OCI-LY7 (cell line): ENCODE data around the gene VARS2. TPM values are rescaled to one million over a fixed set of nuclear protein-coding genes. Genes with fewer than 3 reads are reported as not detected.

ENCODE experiments used
- BruUV-seq: library from RNA; stranded (reverse); fragments of 400-500 nt; replicated peaks from 2 replicates; lab custom pipeline; 2021; lab: Mats Ljungman, UMichigan
- CTCF ChIA-PET: fragments of 300-600 bp; sonication (Branson Sonifier 250); formaldehyde crosslinking; loops from one replicate; lab custom pipeline; 2022; ENCODE audit warnings: antibody characterized with exemption; ENCODE audit not compliant: unreplicated experiment; lab: Charles Lee
- POLR2A ChIA-PET: fragments of 300-600 bp; sonication (Branson Sonifier 250); formaldehyde crosslinking; loops from one replicate; lab custom pipeline; 2022; ENCODE audit warnings: antibody characterized with exemption; lab: Charles Lee
- DNase-seq: peaks from one replicate; pipeline ENCODE4 v3.0.0-alpha.2; 2015; ENCODE audit warnings: low spot score
- H2AFZ ChIP-seq: fragments of 200-600 bp; sonication (generic), shearing (Covaris generic); 2 replicates; pipeline ENCODE4 v1.6.1; 2014; ENCODE audit warnings: mild to moderate bottlenecking, antibody characterized with exemption, low read length, moderate library complexity
- H3K27ac ChIP-seq: fragments of 200-600 bp; sonication (generic); 2 replicates; pipeline ENCODE4 v1.5.1; 2014; ENCODE audit warnings: mixed run types, low read depth, mild to moderate bottlenecking, moderate library complexity, low read length, inconsistent platforms; ENCODE audit not compliant: poor library complexity, severe bottlenecking
- H3K36me3 ChIP-seq: fragments of 200-600 bp; sonication (generic); 2 replicates; pipeline ENCODE4 v1.6.1; 2014; ENCODE audit warnings: mild to moderate bottlenecking, antibody characterized with exemption, low read length, moderate library complexity, mixed read lengths; ENCODE audit not compliant: insufficient read depth
- H3K4me1 ChIP-seq: fragments of 200-600 bp; sonication (generic); 2 replicates; pipeline ENCODE4 v1.5.1; 2014; ENCODE audit warnings: mild to moderate bottlenecking, low read length; ENCODE audit not compliant: insufficient read depth, poor library complexity, severe bottlenecking
- H3K4me2 ChIP-seq: fragments of 200-600 bp; sonication (generic); 2 replicates; pipeline ENCODE4 v1.6.1; 2014; ENCODE audit warnings: mild to moderate bottlenecking, low read length
- H3K4me3 ChIP-seq: fragments of 200-600 bp; sonication (generic); 2 replicates; pipeline ENCODE4 v1.5.1; 2014; ENCODE audit warnings: mild to moderate bottlenecking, low read depth, low read length; ENCODE audit not compliant: poor library complexity, severe bottlenecking
- H3K79me2 ChIP-seq: fragments of 200-600 bp; sonication (generic); 2 replicates; pipeline ENCODE4 v1.6.1; 2016; ENCODE audit warnings: low read depth, mild to moderate bottlenecking, low read length, moderate library complexity, mixed read lengths; ENCODE audit not compliant: insufficient read depth
- H3K9me2 ChIP-seq: fragments of 200-600 bp; sonication (generic); 2 replicates; pipeline ENCODE4 v1.6.1; 2016; ENCODE audit warnings: mild to moderate bottlenecking, low read length, mixed read lengths; ENCODE audit not compliant: insufficient read depth
- H3K9me3 ChIP-seq: fragments of 200-600 bp; sonication (generic); 2 replicates; pipeline ENCODE4 v1.6.1; 2014; ENCODE audit warnings: mild to moderate bottlenecking, mixed run types, low read length, mixed read lengths
- H4K20me1 ChIP-seq: fragments of 200-600 bp; sonication (generic); 2 replicates; pipeline ENCODE4 v1.6.1; 2014; ENCODE audit warnings: mild to moderate bottlenecking, antibody characterized with exemption, low read length, moderate library complexity, mixed read lengths; ENCODE audit not compliant: insufficient read depth
- CTCF ChIP-seq: fragments of 200-600 bp; sonication (generic); conservative IDR thresholded peaks from 2 replicates; pipeline ENCODE4 v1.5.1; 2014; ENCODE audit warnings: mild to moderate bottlenecking, antibody characterized with exemption, low read length, moderate library complexity, mixed read lengths
- EZH2phosphoT487 ChIP-seq: fragments of 200-600 bp; sonication (generic); IDR thresholded peaks from 2 replicates; pipeline ENCODE4 v1.6.1; 2018; ENCODE audit warnings: low read depth, borderline replicate concordance, mild to moderate bottlenecking, mixed run types, antibody characterized with exemption, low read length, moderate library complexity, mixed read lengths
- intact Hi-C: fragments of 100-400 bp; cut with micrococcal nuclease; formaldehyde crosslinking; loops from one replicate; pipeline ENCODE4 v1.10.0; 2022; ENCODE audit not compliant: unreplicated experiment
- total RNA-seq, 2 experiments: library from RNA; depleted of rRNA in 1 of 2; stranded (reverse); fragments of >200 nt in 1 of 2; shearing (Covaris generic) in 1 of 2; gene quantifications; 2 replicates each; pipeline ENCODE4 v1.2.3, GENCODE V29; 2014 to 2022

Gene VARS2
- total RNA-seq, 2 experiments from 2014 or later, result 81.8 to 98.9 TPM

DNA sequence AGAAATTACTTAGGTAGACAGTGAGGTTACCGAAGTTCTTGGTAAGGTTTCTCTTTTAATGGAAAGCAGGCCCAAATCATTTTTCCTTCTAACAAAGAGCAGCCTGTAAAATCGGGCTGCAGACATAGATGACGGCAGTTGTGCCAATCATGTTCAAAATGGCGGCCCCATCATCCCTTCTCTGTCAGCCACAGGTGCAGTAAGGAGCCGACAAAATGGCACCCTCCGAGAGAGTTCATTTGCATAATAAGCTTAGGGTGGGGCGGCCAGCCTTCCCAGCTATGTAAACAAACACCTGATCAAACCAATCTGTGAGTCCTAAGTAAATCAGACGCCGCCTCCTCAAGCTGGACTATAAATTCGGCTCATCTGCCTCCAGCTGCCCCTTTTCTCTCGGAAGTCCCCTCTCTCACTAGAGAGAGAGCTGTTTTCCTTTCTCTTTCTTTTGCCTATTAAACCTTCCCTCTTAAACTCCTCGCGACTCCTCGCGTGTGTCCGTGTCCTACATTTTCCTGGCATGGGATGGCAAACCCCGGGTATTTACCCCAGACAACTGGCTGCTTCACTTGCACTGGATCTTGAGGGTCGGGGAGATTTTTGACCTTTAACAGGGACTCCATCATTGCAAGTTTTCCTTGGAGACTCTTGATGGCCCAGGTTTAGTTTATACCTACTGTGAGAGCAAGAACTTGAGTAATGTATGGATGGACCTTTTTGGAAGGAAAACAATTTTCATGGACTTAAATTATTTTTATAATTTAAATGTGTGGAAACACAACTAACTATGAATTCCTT lies 38.6 kb upstream of the VARS2 start:
- Histone ChIP-seq H3K4me1 (peaks cover 13% of the 10 kb centered on the region), H4K20me1 (no peaks in the 10 kb centered on the region), H3K9me2 (no peaks in the 10 kb centered on the region), H3K79me2 (no peaks in the 10 kb centered on the region), H3K4me3 (no peak overlapping the region), H2AFZ (no peak overlapping the region), H3K27ac (no peak overlapping the region), H3K36me3 (no peaks in the 10 kb centered on the region), H3K4me2 (no peak overlapping the region), H3K9me3 (peaks cover 11% of the 10 kb centered on the region; the same call in 1 of the 2 replicates)
- ChIA-PET POLR2A (no interaction called here), CTCF (no interaction called here)
- no TSS peak for BruUV-seq
- no peak for DNase-seq
- TF ChIP-seq EZH2phosphoT487, result no peak
- no peak for TF ChIP-seq CTCF
- intact Hi-C loops, result no loop called here

- H4K20me1 ChIP-seq, result no peaks in the 10 kb centered on the region
- BruUV-seq, result no TSS peak
- H3K4me1 ChIP-seq, result peaks cover 13% of the 10 kb centered on the region
- H3K36me3 ChIP-seq, result no peaks in the 10 kb centered on the region
- peak overlapping the region; percentile 9; the same call in 1 of the 2 replicates for H3K4me2 ChIP-seq
- TF ChIP-seq EZH2phosphoT487, result no peak
- peaks cover 9% of the 10 kb centered on the region; the same call in 1 of the 2 replicates for H3K9me3 ChIP-seq
- intact Hi-C loops, result no loop called here
- POLR2A ChIA-PET, result interaction anchor here (0.8 kb wide), 1 partner anchor 1955 kb away, joined by 3 read pairs; no protein-coding TSS in a partner anchor
- no peaks in the 10 kb centered on the region for H3K9me2 ChIP-seq
- H3K27ac ChIP-seq, result no peak overlapping the region
- DNase-seq, result no peak
- H3K79me2 ChIP-seq, result no peaks in the 10 kb centered on the region
- no peak overlapping the region for H3K4me3 ChIP-seq
- no peak overlapping the region for H2AFZ ChIP-seq
- CTCF ChIA-PET, result no interaction called here
These were observed 37.9 kb upstream of the VARS2 start for GRCh38 chr6:30876039-30876730.

- no peak overlapping the region for H3K27ac ChIP-seq
These were observed 36.4 kb upstream of the VARS2 start for GRCh38 chr6:30877419-30878262.

More at GRCh38 chr6:30877419-30878262, 36.4 kb upstream of the VARS2 start:
- intact Hi-C loops, result loop anchor here (1.0 kb wide), 2 partner anchors 49 to 134 kb away; no protein-coding TSS in a partner anchor
- no peaks in the 10 kb centered on the region for H3K9me3 ChIP-seq
- peak overlapping the region; percentile 94 for H2AFZ ChIP-seq
- H3K36me3 ChIP-seq, result no peaks in the 10 kb centered on the region
- peaks cover 24% of the 10 kb centered on the region for H3K4me1 ChIP-seq
- H3K4me2 ChIP-seq, result peak overlapping the region; percentile 65
- peak; percentile 76 for DNase-seq
- H3K79me2 ChIP-seq, result no peaks in the 10 kb centered on the region
- no peaks in the 10 kb centered on the region for H3K9me2 ChIP-seq
- peak overlapping the region; percentile 48 for H3K4me3 ChIP-seq
- POLR2A ChIA-PET, result no interaction called here
- CTCF ChIA-PET, result interaction anchor here (1.2 kb wide), 1 partner anchor 46 kb away, joined by 3 read pairs; no protein-coding TSS in a partner anchor
- no TSS peak for BruUV-seq
- TF ChIP-seq CTCF (peak; percentile 97), EZH2phosphoT487 (no peak)
- no peaks in the 10 kb centered on the region for H4K20me1 ChIP-seq
